Measurements from ENCODE around the gene CDK18.
A peak's percentile ranks its signal among the peaks of the same experiment; 100 is the strongest.

CDK18 gene

GRCh38 chr1:205575294-205575885 lies 70.9 kb downstream of the CDK18 start:
- DNase-seq: no peak

GRCh38 chr1:205576011-205576410 lies 71.5 kb downstream of the CDK18 start:
- DNase-seq: no peak

- DNase-seq: no peak
Observed at GRCh38 chr1:205576805-205577761, 72.6 kb downstream of the CDK18 start.

GRCh38 chr1:205577874-205578658 lies 73.6 kb downstream of the CDK18 start:
- no peak for DNase-seq

DNA sequence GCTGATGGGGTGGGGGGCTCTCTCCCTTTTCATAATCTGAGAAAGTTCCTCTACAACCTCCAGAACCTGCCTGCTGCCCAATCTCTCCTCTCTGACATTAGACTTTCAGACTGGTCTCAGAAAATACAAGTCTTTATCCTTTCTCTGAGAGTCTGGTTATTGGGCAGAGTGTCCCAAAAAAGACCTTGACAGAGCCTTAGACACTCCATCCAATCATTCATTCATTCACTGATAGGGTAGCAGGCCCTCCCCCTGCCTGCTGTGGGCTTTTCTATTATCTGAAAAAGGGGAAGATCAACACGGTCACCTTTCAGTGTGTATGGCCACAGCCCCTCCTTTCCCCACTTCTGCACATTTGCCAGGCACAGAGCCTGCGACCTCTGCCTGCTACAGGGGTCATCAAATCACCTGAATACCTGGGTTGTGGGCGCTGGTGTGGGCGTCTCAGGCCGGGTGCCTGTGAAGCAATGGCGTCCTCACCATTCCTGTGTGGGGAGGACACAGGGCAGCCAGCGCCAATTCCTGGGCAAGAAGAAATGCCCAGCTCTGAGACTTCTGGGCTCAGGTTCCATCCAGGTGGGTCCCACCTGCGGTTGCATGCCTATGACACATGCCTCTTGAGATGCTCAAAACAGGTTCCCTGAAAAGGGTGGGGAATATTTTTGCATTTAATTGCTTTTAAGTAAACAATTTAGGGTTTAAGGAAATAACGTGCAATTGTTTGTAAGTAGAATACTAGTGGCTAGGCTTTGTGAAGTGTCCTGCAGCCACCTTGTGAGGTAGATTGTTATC lies 74.5 kb downstream of the CDK18 start:
- DNase-seq: peak; percentile 51

GRCh38 chr1:205579711-205580110 lies 75.2 kb downstream of the CDK18 start:
- no peak for DNase-seq

DNA sequence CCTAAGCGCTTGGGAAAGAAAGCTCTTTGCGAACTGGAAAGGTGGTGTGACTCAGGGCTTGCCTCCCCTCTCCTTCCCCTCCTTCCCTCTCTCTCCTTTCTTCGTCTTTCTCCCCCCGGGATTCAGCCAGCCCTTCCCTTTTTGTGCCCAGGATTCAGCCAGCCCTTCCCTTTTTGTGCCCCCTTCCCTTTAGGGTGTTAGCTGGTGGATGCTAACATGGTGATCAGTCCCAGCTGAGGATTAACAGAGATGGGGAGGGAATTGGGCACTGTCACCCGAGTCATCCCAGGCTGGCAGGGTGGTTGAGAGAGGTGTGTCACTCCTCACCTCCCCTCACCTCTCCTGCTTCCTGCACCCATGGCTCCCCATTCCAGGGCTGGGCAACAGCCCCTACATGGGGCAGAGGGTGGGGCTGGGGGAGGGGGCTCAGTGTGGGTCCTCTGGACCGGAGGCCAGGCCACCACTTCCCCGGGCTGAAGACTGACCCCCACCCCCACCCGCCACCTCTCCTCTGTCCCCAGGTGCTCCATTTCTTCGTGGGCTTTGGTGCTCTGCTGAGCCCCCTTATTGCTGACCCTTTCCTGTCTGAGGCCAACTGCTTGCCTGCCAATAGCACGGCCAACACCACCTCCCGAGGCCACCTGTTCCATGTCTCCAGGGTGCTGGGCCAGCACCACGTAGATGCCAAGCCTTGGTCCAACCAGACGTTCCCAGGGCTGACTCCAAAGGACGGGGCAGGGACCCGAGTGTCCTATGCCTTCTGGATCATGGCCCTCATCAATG lies 75.9 kb downstream of the CDK18 start:
- no peak for DNase-seq

GRCh38 chr1:205580923-205581180 lies 76.4 kb downstream of the CDK18 start:
- no peak for DNase-seq

GRCh38 chr1:205581321-205581980 lies 77.0 kb downstream of the CDK18 start:
- DNase-seq: no peak

GRCh38 chr1:205582046-205582445 lies 77.6 kb downstream of the CDK18 start:
- no peak for DNase-seq
